Activated effector memory CD4-positive, alpha-beta T cell treated with Interleukin-2 at 50 U/mL for 16 hours (primary cell): ENCODE results near the gene FMNL2.
"Not testable (repeated sequence)": the region's sequence is repeated elsewhere in the genome, so short reads cannot be mapped to it uniquely, and the experiment has no call there.

ENCODE experiments used
- DNase-seq: peaks from one replicate; pipeline ENCODE4 v3.0.0-alpha.2; 2020

Gene FMNL2

GRCh38 chr2:152379089-152379488 is 44.1 kb downstream of the FMNL2 start:
- no peak for DNase-seq

- no peak for DNase-seq
Measured at GRCh38 chr2:152380261-152381055, 45.5 kb downstream of the FMNL2 start.

- no peak for DNase-seq
Measured at GRCh38 chr2:152383702-152384101, 48.7 kb downstream of the FMNL2 start.

GRCh38 chr2:152384992-152385391 is 50.0 kb downstream of the FMNL2 start:
- DNase-seq, result no peak

GRCh38 chr2:152385650-152386049 is 50.7 kb downstream of the FMNL2 start:
- DNase-seq, result no peak

GRCh38 chr2:152386266-152386665 is 51.3 kb downstream of the FMNL2 start:
- no peak for DNase-seq

GRCh38 chr2:152387041-152387440 is 52.1 kb downstream of the FMNL2 start:
- no peak for DNase-seq

- not testable (repeated sequence) for DNase-seq
Measured at GRCh38 chr2:152388269-152388668, 53.3 kb downstream of the FMNL2 start.

- no peak for DNase-seq
Measured at GRCh38 chr2:152389483-152389882, 54.5 kb downstream of the FMNL2 start.

GRCh38 chr2:152390837-152391236 is 55.9 kb downstream of the FMNL2 start:
- no peak for DNase-seq

- no peak for DNase-seq
Measured at GRCh38 chr2:152391318-152391717, 56.3 kb downstream of the FMNL2 start.

GRCh38 chr2:152393377-152393776 is 58.4 kb downstream of the FMNL2 start:
- DNase-seq, result no peak

GRCh38 chr2:152394326-152394725 is 59.4 kb downstream of the FMNL2 start:
- no peak for DNase-seq

GRCh38 chr2:152395103-152395502 is 60.1 kb downstream of the FMNL2 start:
- no peak for DNase-seq

- DNase-seq, result no peak
Measured at GRCh38 chr2:152395572-152395971, 60.6 kb downstream of the FMNL2 start.

GRCh38 chr2:152396051-152396511 is 61.1 kb downstream of the FMNL2 start:
- no peak for DNase-seq

- no peak for DNase-seq
Measured at GRCh38 chr2:152396763-152397162, 61.8 kb downstream of the FMNL2 start.

GRCh38 chr2:152399003-152399402 is 64.0 kb downstream of the FMNL2 start:
- DNase-seq, result no peak

- DNase-seq, result no peak
Measured at GRCh38 chr2:152400607-152401214, 65.7 kb downstream of the FMNL2 start.

- DNase-seq, result no peak
Measured at GRCh38 chr2:152402780-152403759, 68.1 kb downstream of the FMNL2 start.

GRCh38 chr2:152405206-152406118 is 70.5 kb downstream of the FMNL2 start:
- DNase-seq, result no peak
